HG02943 (cell line): ENCODE results near the gene SYPL1.
A peak's percentile ranks its signal among the peaks of the same experiment; 100 is the strongest.

Experiments used
- ATAC-seq: cut with Tn5 transposase; IDR thresholded peaks from one replicate; pipeline ENCODE4 v1.9.1; 2021; ENCODE audit warnings: mild to moderate bottlenecking, low read depth, moderate library complexity; ENCODE audit not compliant: unreplicated experiment

The SYPL1 gene

DNA sequence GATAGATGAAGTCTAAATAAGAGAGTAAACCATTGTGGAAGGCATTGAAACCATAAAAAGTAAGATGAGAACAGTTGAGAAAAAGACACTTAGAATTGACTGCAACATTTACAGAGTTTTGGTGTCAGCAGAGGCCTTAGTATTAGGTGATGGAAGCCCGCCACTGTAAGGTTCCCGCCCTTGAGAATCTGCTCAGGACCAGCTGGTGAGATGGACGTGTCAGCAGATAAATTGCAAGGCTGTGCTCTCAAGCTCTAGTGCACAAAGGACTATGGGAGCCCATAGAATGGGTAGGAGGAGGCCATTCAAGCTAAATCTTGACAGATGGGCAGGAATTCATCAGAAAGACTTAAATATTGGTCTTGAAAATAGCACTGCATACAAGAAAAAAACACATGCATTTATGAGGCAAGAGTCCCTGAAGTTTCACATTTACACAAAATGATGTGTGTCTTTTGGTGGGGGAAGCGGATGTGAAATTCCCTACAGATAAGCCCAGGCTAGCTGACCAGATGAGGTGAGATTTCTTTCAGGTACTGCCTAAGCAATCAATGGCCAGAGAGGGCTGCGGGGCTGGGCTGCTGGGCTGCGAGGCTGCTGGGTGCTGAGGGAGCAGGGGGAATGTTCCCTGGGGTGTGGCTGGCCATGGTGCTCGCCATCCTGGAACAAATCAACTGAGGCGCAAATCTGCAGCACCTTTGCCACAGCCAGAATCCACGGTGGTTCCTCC, 42.5 kb downstream of the SYPL1 start:
- no peak for ATAC-seq

DNA sequence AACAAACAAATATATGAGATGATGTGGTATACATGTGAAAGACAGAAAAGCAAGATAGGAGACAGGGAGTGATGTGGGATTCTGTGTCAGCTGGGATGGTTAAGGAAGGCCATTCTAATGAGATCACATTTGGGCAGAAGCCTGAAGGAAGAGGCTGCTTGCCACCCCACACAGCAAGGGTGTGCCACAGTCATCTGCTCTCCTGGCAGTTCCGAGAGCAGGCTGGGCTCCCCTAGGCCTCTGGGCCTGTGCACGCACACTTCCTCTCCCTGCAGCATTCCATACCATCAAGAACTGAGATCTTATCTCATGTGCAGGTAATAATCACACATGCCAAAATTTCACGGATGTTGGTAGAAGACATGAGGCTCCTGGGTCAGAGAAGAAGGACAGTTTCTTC, 43.1 kb downstream of the SYPL1 start:
- no peak for ATAC-seq

DNA sequence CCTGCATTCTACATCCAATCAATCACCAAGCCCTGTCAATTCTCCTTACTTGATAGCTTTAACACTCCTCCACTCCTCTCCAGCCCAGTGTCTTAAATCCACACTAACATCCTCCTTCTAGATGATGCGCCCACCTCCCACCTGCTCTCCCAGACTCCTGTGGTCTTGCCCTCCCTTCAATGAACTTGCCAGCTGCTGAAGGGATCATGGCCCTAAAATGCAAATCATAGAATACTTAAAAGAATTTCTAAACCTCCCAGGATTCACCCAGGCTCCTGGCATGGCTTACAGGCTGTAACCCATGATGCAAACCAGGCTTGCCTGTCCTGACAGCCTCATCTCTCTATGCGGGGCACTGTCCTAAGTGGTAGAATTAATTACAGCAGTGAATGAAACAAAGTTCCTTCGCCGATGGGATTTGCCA, 43.6 kb downstream of the SYPL1 start:
- no peak for ATAC-seq

DNA sequence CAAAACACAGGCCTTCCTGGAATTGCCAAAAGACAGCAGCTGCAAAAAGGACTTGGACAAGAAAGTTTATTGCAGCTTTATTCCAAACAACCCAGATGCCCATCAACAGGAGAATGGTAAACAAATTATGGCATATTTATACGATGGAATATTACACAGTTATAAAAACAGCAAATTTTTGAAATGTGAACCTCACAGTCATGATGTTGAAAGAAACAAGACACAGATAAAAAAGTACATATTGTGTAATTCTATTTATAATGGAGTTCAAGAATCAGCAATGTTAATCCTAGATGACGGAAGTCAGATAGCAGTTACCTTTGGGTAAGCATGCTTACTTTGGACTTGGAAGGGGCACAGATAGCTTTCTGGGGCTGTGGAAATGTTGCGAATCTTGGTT, 44.4 kb downstream of the SYPL1 start:
- ATAC-seq = no peak

DNA sequence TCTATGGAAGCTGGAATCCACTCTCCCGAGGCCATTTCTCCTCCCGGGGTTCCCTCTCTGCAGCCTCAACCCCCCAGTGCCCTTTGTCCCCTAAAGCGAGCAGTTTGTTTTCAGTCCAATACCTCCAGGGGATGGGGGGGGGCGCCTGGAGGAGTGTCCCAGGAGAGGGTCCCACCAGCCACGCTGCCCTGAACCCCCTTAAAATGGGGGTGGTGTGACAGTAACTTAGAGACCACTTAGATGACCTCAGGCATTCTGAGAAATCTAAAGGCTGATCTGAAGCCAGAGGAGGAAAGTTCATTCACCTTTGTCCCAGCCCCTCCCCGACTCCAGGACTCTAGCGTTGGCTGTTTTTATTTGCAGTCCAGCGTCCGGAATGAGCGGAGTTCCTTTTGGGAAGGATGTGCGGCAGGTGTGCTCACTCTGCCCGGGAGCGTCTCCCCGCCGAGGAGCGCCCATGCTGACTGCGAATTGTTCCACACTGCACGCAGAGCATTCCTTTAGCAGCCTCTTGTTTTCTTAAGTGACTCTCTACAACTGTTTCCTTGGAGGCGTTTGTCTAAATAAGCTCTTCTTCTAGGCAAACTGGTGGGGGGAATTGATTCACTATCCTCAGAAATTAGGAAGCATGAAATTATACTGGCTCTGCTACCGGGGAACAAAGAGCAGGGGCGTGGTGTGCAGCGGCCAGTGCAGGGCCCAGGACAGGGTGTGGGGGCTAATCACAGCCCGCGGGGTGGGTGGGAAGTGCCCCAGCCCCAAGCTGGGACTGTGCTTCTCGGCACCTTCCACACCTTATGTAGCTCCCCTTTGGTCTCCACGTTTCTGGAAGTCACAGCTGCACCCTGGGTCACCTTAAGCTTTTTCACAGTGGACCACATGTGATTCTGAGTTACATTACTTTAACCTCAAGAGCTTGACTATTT, 46.3 kb downstream of the SYPL1 start:
- ATAC-seq = no peak

DNA sequence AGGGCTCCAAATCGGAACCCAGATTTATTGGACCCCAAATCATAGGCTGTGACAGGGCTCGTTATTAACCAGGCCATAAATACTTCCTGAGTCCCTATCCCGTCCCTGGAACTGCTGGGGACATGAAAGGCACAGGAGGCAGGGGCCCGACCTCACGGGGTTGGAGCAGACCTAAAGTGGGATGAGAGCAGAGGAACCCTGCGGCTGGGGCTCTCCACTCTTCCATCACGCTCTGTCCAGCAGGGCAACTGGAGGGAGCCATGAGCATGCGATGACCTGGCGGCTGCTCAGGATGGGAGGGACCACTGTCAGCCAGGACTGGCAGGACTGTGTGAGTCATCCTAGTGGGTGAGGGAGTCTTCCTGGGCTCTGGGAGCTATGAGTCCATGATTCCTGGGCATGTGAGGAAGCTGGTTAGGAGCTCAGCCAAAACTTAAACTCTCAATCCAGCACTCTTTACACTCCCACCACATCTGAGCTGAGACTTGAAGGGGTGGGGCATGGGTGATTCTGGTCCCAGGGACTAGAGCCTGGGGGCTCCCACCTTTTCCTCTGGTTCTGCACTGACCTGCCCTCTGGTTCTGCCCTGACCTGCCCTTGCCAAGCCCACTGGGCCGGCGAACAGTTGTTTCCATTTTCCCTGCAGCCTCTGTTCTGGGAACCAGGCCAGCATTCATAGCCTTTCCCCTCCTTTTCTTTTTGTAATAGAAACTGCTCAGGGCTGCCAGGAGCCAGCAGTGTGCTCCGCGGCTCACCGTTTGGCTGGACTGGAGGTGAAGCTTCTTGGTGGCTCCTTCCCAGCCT, 47.1 kb downstream of the SYPL1 start:
- ATAC-seq = no peak

DNA sequence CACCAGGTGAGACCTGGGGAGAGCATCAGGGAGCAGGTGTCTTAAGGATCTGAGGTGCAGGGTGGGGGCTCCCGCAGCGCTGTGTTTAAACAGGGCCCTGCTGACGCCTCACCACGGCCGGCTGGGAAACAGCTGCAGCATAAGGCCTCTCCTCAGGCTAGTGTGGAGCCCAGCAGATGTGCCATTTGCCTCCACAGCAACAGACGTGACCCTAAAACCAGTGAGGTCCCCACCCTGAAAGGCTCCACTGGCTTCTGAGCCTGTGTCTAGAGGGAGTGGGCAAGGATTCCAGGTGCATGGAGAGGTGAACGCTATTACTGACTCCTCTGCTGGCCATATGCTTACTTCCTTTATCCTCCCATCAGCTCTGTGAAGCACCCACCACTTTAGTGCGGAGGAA, 47.8 kb downstream of the SYPL1 start:
- ATAC-seq = no peak

DNA sequence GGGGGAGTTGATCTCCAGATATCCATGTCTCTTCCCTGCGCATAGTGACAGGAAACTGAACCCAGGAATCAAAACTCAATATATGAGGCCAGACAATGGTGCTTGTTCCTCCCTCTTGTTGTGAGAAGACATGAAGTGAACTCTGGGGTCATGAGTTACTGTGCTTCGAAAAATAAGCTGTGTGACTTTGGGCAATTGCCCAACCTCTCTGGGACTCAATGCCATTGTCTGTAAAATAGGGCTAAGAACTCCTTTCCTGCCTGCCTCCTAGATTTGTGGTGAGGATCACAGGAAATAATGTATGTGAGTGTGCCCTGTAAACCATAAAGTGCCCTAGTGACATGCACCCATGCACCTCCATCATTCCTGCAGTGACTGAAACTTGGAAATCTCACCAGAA, 48.4 kb downstream of the SYPL1 start:
- ATAC-seq = no peak

DNA sequence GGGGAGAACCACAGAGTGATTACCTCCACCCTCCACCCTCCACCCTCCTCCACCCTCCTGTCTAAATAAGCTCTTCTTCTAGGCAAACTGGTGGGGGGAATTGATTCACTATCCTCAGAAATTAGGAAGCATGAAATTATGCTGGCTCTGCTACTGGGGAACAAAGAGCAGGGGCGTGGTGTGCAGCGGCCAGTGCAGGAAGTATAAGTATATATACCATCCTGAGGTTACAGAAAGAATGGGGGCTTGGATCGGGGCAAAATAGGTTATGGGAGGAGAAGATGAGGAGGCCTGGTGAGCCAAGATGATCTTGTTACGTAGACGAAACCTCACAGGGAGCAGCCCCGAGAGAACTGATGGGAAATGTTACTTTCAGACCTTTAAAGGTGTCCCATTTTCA, 49.1 kb downstream of the SYPL1 start:
- ATAC-seq = no peak

DNA sequence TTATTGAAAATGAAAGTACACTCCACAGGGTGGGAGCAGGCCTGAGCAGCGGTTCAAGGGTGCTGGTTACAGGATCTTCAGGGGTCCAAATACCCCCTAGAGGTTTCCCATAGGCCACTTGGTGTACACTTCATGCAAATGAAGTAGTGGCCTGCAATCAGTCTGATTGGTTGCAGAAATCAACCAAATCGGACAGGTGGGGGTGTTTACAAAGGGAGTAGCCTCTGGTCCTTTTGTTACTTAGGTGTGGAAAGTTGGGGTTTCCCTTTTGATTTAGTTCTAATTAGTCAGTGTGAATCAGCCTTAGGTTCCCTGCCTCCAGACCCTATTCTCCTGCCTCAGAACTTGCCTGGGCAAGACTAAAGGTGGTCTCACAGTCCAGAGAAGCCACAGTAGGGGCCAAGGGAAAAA, 49.6 kb downstream of the SYPL1 start:
- ATAC-seq = no peak

DNA sequence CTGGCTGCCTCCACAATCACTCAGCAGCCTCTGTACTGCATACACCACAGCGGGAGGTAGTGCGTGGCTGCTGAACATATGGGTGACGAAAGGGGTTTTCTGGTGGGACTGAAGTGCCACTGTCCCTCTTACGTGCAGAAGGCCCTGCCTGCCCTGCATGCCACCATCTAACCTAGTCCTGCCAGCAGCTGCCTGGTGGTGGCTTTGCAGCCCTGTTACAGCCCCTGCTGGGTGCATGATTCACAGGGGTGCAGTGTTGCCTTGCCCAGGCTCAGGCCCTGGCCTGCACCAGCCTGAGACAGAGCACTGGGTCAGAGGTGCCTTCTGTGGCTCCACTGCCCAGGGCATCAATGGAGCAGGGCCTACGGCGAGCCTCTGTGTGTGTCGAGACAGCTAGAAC, 50.1 kb downstream of the SYPL1 start:
- no peak for ATAC-seq

DNA sequence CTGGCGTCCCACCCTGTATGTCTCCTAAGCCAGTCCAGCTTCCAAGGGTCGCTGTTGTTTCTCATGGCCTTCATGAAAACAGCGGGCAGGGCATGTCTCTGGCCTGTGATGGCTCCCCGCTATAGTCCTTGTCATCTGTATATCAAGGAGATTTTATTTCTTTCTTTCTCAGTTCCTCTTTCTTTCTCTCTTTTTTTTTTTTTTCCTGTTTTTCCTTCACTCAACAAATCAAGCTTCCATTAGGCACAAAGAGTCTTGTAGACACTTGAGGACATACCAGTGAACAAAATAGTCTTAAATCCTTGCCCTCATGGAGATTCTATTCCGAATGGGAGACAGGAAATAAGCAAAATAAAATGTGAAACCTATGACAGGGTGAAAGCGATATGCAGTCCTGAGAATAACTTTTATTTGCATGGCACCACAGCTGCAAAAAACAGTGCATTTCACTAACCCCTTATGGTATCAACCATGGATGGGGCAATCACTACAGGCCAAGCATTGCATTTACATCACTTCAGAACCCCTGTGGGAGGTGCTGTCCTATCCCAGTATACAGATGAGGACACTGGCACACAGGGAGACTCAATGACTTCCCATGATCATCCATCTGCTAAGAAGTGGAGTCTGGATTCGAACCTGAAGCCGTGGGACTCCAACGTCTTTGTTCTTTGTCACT, 50.7 kb downstream of the SYPL1 start:
- ATAC-seq = no peak

DNA sequence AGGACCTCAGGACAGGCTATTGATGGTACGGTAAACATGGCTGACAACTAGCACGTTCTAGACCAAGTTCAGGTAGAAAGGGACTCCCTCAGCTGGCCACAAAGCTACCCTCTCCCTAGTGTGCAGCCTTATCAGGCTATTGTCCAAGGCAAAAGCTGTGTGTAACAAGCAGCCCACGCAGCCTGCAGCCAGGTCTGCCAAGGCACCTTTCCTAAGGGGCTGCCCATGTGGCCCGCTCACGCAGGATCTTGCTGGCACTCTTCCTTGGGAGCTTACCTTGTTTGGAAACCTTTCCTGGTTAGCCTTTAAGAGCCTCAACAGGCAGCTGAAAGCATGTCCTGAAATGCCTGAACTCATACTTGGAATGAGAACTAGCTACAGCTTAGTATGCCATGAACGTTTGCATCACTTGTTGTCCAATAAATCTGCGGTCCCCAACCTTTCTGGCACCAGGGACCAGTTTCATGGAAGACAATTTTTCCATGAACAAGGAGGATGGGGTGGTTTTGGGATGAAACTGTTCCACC, 51.7 kb downstream of the SYPL1 start:
- no peak for ATAC-seq

DNA sequence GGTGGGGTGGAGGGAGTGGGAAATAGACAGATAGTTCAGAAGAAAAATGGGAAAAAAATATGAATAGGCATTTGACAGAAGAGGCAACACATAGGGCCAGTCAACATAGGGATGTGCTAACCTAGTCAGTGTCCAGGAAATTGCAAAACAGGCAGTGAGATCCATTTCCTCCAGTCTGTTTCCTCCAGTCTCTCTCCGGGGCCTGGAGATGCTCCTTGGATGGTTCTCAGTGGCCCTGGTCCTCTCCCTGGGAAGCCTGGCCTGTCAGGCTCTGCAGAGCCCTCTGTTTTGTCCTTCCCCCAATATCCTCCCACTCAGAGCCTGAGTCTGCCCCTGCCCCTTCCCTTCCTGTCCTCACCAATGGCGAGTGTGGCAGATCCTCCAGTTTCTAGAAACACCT, 52.6 kb downstream of the SYPL1 start:
- ATAC-seq = no peak

DNA sequence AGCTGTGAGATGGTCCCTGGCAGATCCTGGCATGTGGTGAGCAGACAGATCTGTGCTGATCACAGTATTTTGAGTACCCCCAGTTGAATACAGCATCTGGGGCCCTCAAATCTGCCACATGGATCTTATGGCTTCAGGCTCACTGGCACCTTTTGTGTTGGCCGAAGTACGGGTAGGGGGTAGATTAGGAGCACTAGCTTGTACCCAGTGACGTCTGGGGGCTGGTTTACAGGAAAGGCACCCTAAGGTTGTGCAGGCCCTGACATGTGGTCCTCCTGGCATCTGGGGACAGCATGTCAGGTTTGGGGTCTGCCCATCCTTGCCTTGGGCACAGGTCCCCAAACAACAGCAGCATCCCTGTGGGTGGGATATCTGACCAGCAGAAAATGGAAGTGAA, 53.2 kb downstream of the SYPL1 start:
- ATAC-seq = no peak

DNA sequence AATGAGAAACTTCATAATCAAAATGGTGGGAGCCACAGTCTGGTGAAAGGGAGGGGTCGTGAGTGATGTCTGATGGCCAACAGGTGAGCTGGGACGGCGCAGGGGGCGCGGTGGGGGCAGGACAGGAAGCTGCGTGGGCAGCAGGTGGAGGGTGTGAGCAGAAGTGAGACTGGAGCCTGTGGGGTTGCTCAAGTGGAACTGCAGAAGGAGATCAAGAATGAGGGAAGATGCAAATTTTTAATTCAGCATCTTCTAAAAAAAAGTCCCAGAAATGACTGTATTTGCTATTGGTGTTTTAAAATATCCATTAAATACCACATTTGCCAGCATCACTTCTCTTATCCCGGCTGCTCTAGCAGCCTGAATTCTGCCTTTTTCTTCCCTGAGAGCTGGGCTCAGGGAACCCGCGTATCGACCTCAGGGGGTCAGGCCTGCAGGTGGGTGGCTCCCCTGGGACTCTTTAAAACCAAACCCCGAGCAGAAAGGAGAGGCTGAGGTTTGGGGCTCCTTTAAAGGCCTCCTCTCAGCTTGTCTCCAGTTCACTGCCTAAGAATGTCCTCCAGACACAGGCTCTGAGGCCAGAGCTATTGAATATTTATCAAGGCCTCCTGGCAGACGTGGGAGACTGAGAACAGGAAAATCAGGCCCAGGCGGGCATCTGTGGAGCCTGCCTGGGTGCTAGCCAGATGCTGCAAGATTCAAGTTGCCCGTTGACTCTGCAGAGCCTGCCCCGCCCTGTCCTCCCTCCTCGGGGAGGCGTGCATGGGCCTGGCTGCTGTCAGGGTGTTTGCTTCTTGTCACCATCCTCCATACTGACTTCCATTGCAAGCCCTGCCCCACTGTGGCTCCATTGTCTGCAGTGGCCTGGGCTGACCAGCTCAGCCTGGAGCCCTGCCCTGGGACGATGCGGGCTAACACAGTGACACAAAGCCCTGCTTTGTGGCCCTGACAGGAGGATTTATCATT, 53.9 kb downstream of the SYPL1 start:
- peak; percentile 59 for ATAC-seq

DNA sequence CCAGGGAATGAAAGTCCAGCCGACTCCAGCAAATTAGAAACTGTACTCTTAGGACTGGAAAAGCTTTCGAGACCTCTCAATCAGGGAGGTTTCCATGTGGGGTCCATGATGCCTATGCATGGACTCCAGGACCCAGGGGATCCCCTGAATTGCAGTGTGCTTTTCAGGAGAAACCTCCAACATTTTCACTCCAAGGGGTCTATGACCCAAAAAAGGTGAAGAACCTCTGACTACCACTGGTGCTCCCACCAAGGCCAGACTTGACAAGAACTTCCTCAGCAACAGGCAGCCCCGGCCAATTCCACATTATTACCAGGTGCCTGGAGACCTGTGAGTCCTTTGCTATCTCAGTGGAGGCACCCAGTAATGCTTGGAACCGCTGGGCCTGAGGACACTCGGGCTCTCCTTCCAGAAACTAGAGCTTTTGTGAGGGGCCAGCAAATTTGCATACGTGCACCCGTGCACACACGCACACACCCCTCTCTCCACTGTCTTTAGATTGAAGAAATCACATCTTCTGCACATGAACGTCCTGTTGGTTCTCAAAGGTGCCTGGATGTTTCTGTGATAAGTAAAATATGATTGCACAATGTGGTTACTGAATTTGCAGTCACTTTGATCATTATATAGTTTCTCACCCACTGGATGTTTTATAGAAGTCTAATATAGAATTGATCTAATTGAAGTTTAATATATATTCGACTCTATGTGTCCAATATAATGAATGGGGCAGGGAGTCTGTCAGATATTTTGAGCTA, 54.7 kb downstream of the SYPL1 start:
- no peak for ATAC-seq

DNA sequence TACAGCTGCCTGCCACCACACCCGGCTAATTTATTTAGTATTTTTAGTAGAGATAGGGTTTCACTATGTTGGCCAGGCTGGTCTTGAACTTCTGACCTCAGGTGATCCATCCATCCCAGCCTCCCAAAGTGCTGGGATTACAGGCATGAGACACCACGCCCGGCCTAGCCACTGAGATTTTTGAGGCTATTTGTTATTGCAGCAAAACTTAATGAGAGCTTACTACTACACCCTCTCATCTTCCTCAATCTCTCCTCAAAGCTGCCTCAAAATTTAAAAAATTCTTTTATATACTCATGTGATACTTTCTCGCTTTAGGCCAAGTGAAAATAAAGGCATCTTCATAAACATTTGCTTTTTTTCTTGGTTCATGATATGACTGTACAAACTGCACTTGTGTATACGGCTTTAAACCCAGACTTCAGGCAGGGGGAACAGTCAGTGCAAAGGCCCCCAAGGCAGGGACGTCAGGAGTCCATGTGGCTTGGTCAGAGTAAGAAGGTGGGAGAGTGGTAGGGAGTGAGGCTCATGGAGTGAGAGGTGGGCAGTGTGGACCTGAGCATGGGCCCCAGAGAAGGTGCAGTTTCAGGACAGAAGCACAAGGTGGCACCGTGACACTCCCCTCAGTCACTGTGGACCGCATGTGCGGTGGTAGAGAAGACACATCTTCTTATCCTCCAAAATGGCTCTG, 55.5 kb downstream of the SYPL1 start:
- peak; percentile 48 for ATAC-seq
